Spinal cord (tissue), 10 donors: ENCODE measurements around the gene PLA2G5. TPM values are rescaled to one million over a fixed set of nuclear protein-coding genes. Genes with fewer than 3 reads are reported as not detected.
"Not testable (repeated sequence)": the region's sequence is repeated elsewhere in the genome, so short reads cannot be mapped to it uniquely, and the experiment has no call there.

Experiments used
- DNase-seq, 6 donors: peaks; one replicate each; pipeline versions ENCODE4 v3.0.0 to v3.0.0-alpha.2; 2013 to 2015; ENCODE audit warnings: low spot score in 6 of 6, low read depth in 4 of 6
- H3K27ac ChIP-seq: one replicate; pipeline ENCODE4 v1.5.1; 2013; ENCODE audit warnings: low read depth, low read length, control low read depth
- H3K27me3 ChIP-seq: one replicate; pipeline ENCODE4 v1.6.1; 2013; ENCODE audit warnings: low read length; ENCODE audit not compliant: control insufficient read depth, insufficient read depth
- H3K36me3 ChIP-seq: one replicate; pipeline ENCODE4 v1.6.1; 2013; ENCODE audit warnings: low read length; ENCODE audit not compliant: control insufficient read depth, insufficient read depth
- H3K4me1 ChIP-seq: one replicate; pipeline ENCODE4 v1.6.1; 2013; ENCODE audit warnings: low read length; ENCODE audit not compliant: control insufficient read depth, insufficient read depth
- H3K4me3 ChIP-seq: one replicate; pipeline ENCODE4 v1.5.1; 2013; ENCODE audit warnings: low read depth, low read length, control low read depth
- H3K9me3 ChIP-seq: one replicate; pipeline ENCODE4 v1.6.1; 2013; ENCODE audit warnings: low read length; ENCODE audit not compliant: control insufficient read depth, insufficient read depth
- WGBS: methylation state at CpG from one replicate; pipeline ENCODE4 v1.1.5; 2013; ENCODE audit warnings: missing lambda C conversion rate; ENCODE audit not compliant: insufficient coverage; 5-methylcytosine and 5-hydroxymethylcytosine counted together
- polyA plus RNA-seq, 2 donors: library from polyadenylated mRNA; unstranded; fragments of 120-200 nt; gene quantifications; one replicate each; pipeline ENCODE4 v1.2.1, GENCODE V29; 2013; ENCODE audit not compliant: insufficient read length in 2 of 2
- total RNA-seq, 2 donors: library from RNA; depleted of rRNA in 1 of 2; stranded (reverse); fragments of 120-200 nt in 1 of 2; fragments of >200 nt in 1 of 2; gene quantifications; one replicate each; pipeline versions ENCODE4 v1.2.3 to v1.2.4, GENCODE V29; 2013 to 2014
- donor health status: healthy.

Gene PLA2G5
- total and polyA plus RNA-seq, 4 donors, result 1.9 to 3.2 (median 2.6) TPM

- no peak overlapping the region for H3K4me3 ChIP-seq
- no peak overlapping the region for H3K27ac ChIP-seq
- H3K4me1 ChIP-seq, result no peaks in the 10 kb centered on the region
- no peaks in the 10 kb centered on the region for H3K36me3 ChIP-seq
- no peaks in the 10 kb centered on the region for H3K27me3 ChIP-seq
- no CpG with 5 or more reads among the region's 10 CpGs for WGBS
- DNase-seq, result no peak
- H3K9me3 ChIP-seq, result no peaks in the 10 kb centered on the region
Observed at GRCh38 chr1:20123722-20124455, 53.9 kb downstream of the PLA2G5 start.

GRCh38 chr1:20124456-20125057 lies 54.6 kb downstream of the PLA2G5 start:
- DNase-seq, result no peak
- H3K9me3 ChIP-seq, result peaks cover 2% of the 10 kb centered on the region
- no peaks in the 10 kb centered on the region for H3K27me3 ChIP-seq
- 87% methylated on average over 4 of the region's 7 CpGs for WGBS
- no peaks in the 10 kb centered on the region for H3K36me3 ChIP-seq
- H3K27ac ChIP-seq, result no peak overlapping the region
- H3K4me1 ChIP-seq, result no peaks in the 10 kb centered on the region
- H3K4me3 ChIP-seq, result no peak overlapping the region

GRCh38 chr1:20125100-20125499 lies 55.1 kb downstream of the PLA2G5 start:
- no peaks in the 10 kb centered on the region for H3K36me3 ChIP-seq
- H3K27me3 ChIP-seq, result no peaks in the 10 kb centered on the region
- 45% methylated on average over 5 of the region's 10 CpGs for WGBS
- DNase-seq, result no peak
- no peaks in the 10 kb centered on the region for H3K4me1 ChIP-seq
- no peak overlapping the region for H3K27ac ChIP-seq
- no peak overlapping the region for H3K4me3 ChIP-seq
- H3K9me3 ChIP-seq, result peaks cover 4% of the 10 kb centered on the region

GRCh38 chr1:20126041-20126805 lies 56.2 kb downstream of the PLA2G5 start:
- no peaks in the 10 kb centered on the region for H3K4me1 ChIP-seq
- H3K9me3 ChIP-seq, result peaks cover 4% of the 10 kb centered on the region
- no peaks in the 10 kb centered on the region for H3K36me3 ChIP-seq
- H3K27me3 ChIP-seq, result no peaks in the 10 kb centered on the region
- no peak overlapping the region for H3K4me3 ChIP-seq
- no peak for DNase-seq
- no peak overlapping the region for H3K27ac ChIP-seq
- WGBS, result 85% methylated on average over 7 of the region's 9 CpGs

- no peak overlapping the region for H3K4me3 ChIP-seq
- H3K27ac ChIP-seq, result no peak overlapping the region
- peaks cover 4% of the 10 kb centered on the region for H3K9me3 ChIP-seq
- no peak for DNase-seq
- H3K36me3 ChIP-seq, result no peaks in the 10 kb centered on the region
- H3K4me1 ChIP-seq, result no peaks in the 10 kb centered on the region
- WGBS, result 94% methylated on average over 10 of the region's 10 CpGs
- no peaks in the 10 kb centered on the region for H3K27me3 ChIP-seq
Observed at GRCh38 chr1:20126806-20127440, 56.9 kb downstream of the PLA2G5 start.

GRCh38 chr1:20130518-20130917 lies 60.5 kb downstream of the PLA2G5 start:
- not testable (repeated sequence) for H3K4me1 ChIP-seq, DNase-seq, H3K36me3 ChIP-seq, H3K4me3 ChIP-seq, H3K27ac ChIP-seq, H3K27me3 ChIP-seq, H3K9me3 ChIP-seq
- 100% methylated on average over 1 of the region's 3 CpGs for WGBS

- H3K27me3 ChIP-seq, result no peaks in the 10 kb centered on the region
- H3K27ac ChIP-seq, result no peak overlapping the region
- DNase-seq, result no peak
- no peaks in the 10 kb centered on the region for H3K9me3 ChIP-seq
- WGBS, result no CpG with 5 or more reads among the region's 3 CpGs
- H3K4me1 ChIP-seq, result no peaks in the 10 kb centered on the region
- H3K4me3 ChIP-seq, result no peak overlapping the region
- no peaks in the 10 kb centered on the region for H3K36me3 ChIP-seq
Observed at GRCh38 chr1:20134995-20135394, 65.0 kb downstream of the PLA2G5 start.

- WGBS, result 92% methylated on average over 3 of the region's 3 CpGs
- DNase-seq, result no peak
- no peaks in the 10 kb centered on the region for H3K36me3 ChIP-seq
- H3K9me3 ChIP-seq, result no peaks in the 10 kb centered on the region
- H3K4me1 ChIP-seq, result no peaks in the 10 kb centered on the region
- no peak overlapping the region for H3K4me3 ChIP-seq
- no peaks in the 10 kb centered on the region for H3K27me3 ChIP-seq
- no peak overlapping the region for H3K27ac ChIP-seq
Observed at GRCh38 chr1:20136249-20136648, 66.3 kb downstream of the PLA2G5 start.

GRCh38 chr1:20137055-20137454 lies 67.1 kb downstream of the PLA2G5 start:
- no peaks in the 10 kb centered on the region for H3K4me1 ChIP-seq
- no peak for DNase-seq
- 95% methylated on average over 3 of the region's 4 CpGs for WGBS
- H3K9me3 ChIP-seq, result no peaks in the 10 kb centered on the region
- H3K27ac ChIP-seq, result no peak overlapping the region
- H3K27me3 ChIP-seq, result no peaks in the 10 kb centered on the region
- H3K36me3 ChIP-seq, result no peaks in the 10 kb centered on the region
- H3K4me3 ChIP-seq, result no peak overlapping the region
